ENCODE data around the gene AUTS2. TPM values are rescaled to one million over a fixed set of nuclear protein-coding genes. Genes with fewer than 3 reads are reported as not detected.

The AUTS2 gene
- total and polyA plus RNA-seq, 9 of the 15 experiments (the other 6 are each of a cell fraction or from before 2014, with no cell fraction given) = 0.58 TPM; not detected in 8

- TF ChIP-seq NFYB (IDR thresholded peaks at IDR 0.05; ENCODE audit: extremely low read depth, insufficient read length) (no peak), SMARCA4 (IDR thresholded peaks at IDR 0.05) (no peak), RFX5 (IDR thresholded peaks at IDR 0.05; ENCODE audit: low read depth, low read length) (no peak), HDGF (IDR thresholded peaks at IDR 0.05) (no peak), ZNF79 (CRISPR knock-in tag; IDR thresholded peaks at IDR 0.05; ENCODE audit: low read depth) (no peak), ZNF184 (CRISPR knock-in tag; IDR thresholded peaks at IDR 0.05) (no peak)
- WGBS (ENCODE audit: insufficient coverage, low coverage, missing lambda C conversion rate) = 5% methylated on average over 8 of the region's 8 CpGs
- peaks cover 29 to 49% of the 10 kb centered on the region in 2 experiments for H3K27me3 ChIP-seq (ENCODE audit: control insufficient read depth in 2 of 2, insufficient read depth in 2 of 2, low read length in 2 of 2)
- no peaks in the 10 kb centered on the region for H3K36me3 ChIP-seq (ENCODE audit: control insufficient read depth, insufficient read depth, low read length)
- ChIA-PET POLR2A (interaction anchor here (0.6 kb wide), 1 partner anchor 1868 kb away, joined by 3 read pairs; no protein-coding TSS in a partner anchor), CTCF (ENCODE audit: low intra/inter-chr PET ratio) (no interaction called here)
- no peak overlapping the region for H3K27ac ChIP-seq (ENCODE audit: extremely low read depth, low read depth, low read length)
- no peaks in the 10 kb centered on the region for H3K9me3 ChIP-seq (replicated peaks; ENCODE audit: control insufficient read depth, insufficient read depth, low read depth, low read length)
- DNase-seq (ENCODE audit: extremely low read depth in 1 of 4, low spot score in 3 of 4) (no peak), FAIRE-seq (no peak), ATAC-seq (no peak)
- no peak overlapping the region for H3K4me2 ChIP-seq (ENCODE audit: insufficient read depth, low read length)
- no peaks in the 10 kb centered on the region for H3K79me2 ChIP-seq (ENCODE audit: control insufficient read depth, insufficient read depth, low read length)
- in situ Hi-C loops (cut with MboI) = no loop called here
- no TSS peak for BruUV-seq (replicated peaks)
- no peaks in the 10 kb centered on the region for H3K9me1 ChIP-seq (ENCODE audit: control insufficient read depth, insufficient read depth, low read length)
- no peaks in the 10 kb centered on the region; a peak in 2 of 5 replicates for H3K4me1 ChIP-seq (replicated peaks in 1 of 2; ENCODE audit: control insufficient read depth in 2 of 2, insufficient read depth in 2 of 2, low read length in 2 of 2)
- H4K20me1 ChIP-seq (replicated peaks; ENCODE audit: control insufficient read depth, insufficient read depth, low read length) = no peaks in the 10 kb centered on the region; the same call in 1 of the 2 replicates
- intact Hi-C loops (cut with micrococcal nuclease) = no loop called here
- no peak overlapping the region for H3K9ac ChIP-seq (ENCODE audit: insufficient read depth in 1 of 2, low read depth in 2 of 2, low read length in 2 of 2)
- no peak overlapping the region for H3K4me3 ChIP-seq
- no peak overlapping the region for H2AFZ ChIP-seq (ENCODE audit: low read depth, low read length)
These were observed 1035.8 kb downstream of the AUTS2 start for GRCh38 chr7:70634071-70634470.

GRCh38 chr7:70634610-70635068 is 1036.4 kb downstream of the AUTS2 start:
- FAIRE-seq = no peak
- BruUV-seq (replicated peaks) = no TSS peak

More at GRCh38 chr7:70634610-70635068, 1036.4 kb downstream of the AUTS2 start:
- Histone ChIP-seq H3K36me3 (ENCODE audit: control insufficient read depth, insufficient read depth, low read length) (no peaks in the 10 kb centered on the region), H3K79me2 (ENCODE audit: control insufficient read depth, insufficient read depth, low read length) (no peaks in the 10 kb centered on the region), H3K27ac (ENCODE audit: extremely low read depth, low read depth, low read length) (no peak overlapping the region), H4K20me1 (replicated peaks; ENCODE audit: control insufficient read depth, insufficient read depth, low read length) (no peaks in the 10 kb centered on the region; the same call in 1 of the 2 replicates), H3K4me3 (no peak overlapping the region), H3K4me2 (ENCODE audit: insufficient read depth, low read length) (no peak overlapping the region), H3K9me1 (ENCODE audit: control insufficient read depth, insufficient read depth, low read length) (no peaks in the 10 kb centered on the region), H3K4me1 (replicated peaks in 1 of 2; ENCODE audit: control insufficient read depth in 2 of 2, insufficient read depth in 2 of 2, low read length in 2 of 2) (no peaks in the 10 kb centered on the region; a peak in 2 of 5 replicates), H2AFZ (ENCODE audit: low read depth, low read length) (no peak overlapping the region), H3K27me3 (ENCODE audit: control insufficient read depth in 2 of 2, insufficient read depth in 2 of 2, low read length in 2 of 2) (peaks cover 29 to 44% of the 10 kb centered on the region in 2 experiments), H3K9ac (ENCODE audit: insufficient read depth in 1 of 2, low read depth in 2 of 2, low read length in 2 of 2) (no peak overlapping the region), H3K9me3 (replicated peaks; ENCODE audit: control insufficient read depth, insufficient read depth, low read depth, low read length) (no peaks in the 10 kb centered on the region)
- DNase-seq (ENCODE audit: extremely low read depth in 1 of 4, low spot score in 3 of 4) = peak; percentile 18 to 32 (median 28)
- POLR2A ChIA-PET = interaction anchor here (0.6 kb wide), 1 partner anchor 1869 kb away, joined by 3 read pairs; no protein-coding TSS in a partner anchor
- ATAC-seq = no peak
- in situ Hi-C loops (cut with MboI) = no loop called here
- intact Hi-C loops (cut with micrococcal nuclease) = no loop called here
- CTCF ChIA-PET (ENCODE audit: low intra/inter-chr PET ratio) = no interaction called here
- WGBS (ENCODE audit: insufficient coverage, low coverage, missing lambda C conversion rate) = 3% methylated on average over 8 of the region's 8 CpGs
- TF ChIP-seq NFE2 (IDR thresholded peaks at IDR 0.05; ENCODE audit: low read depth) = 0 out of 2 replicates have a peak, but pooled peaks have one; percentile 14
- peak; percentile 8; the same call in 1 of the 2 replicates for TF ChIP-seq CREM (IDR thresholded peaks at IDR 0.05; ENCODE audit: low read depth)
- TF ChIP-seq TAF7 (tag; IDR thresholded peaks at IDR 0.05) = no peak
- peak; percentile 63 for TF ChIP-seq RBM25 (IDR thresholded peaks at IDR 0.05; ENCODE audit: low read depth, low read length, severe bottlenecking)
- TF ChIP-seq NRF1 (conservative IDR thresholded peaks at IDR 0.05 in 1 of 2, IDR thresholded peaks at IDR 0.05 in 1 of 2) = no peak
- peak in 1 of 2 experiments; percentile 14; a peak in 1 of 4 replicates for TF ChIP-seq KDM1A (IDR thresholded peaks at IDR 0.05)
- no peak for TF ChIP-seq RBM39 (optimal IDR thresholded peaks at IDR 0.05; ENCODE audit: low read depth, low read length)
- TF ChIP-seq BACH1 (tag; IDR thresholded peaks at IDR 0.05) = no peak
- TF ChIP-seq RFX5 (IDR thresholded peaks at IDR 0.05; ENCODE audit: low read depth, low read length) = no peak
- TF ChIP-seq NUFIP1 (IDR thresholded peaks at IDR 0.05; ENCODE audit: partially characterized antibody) = no peak
- TF ChIP-seq CBFA2T3 (IDR thresholded peaks at IDR 0.05) = 0 out of 2 replicates have a peak, but pooled peaks have one; percentile 12
